Lower leg skin (tissue), 3 donors: ENCODE measurements around the gene H6PD.
"Not testable (repeated sequence)": the region's sequence is repeated elsewhere in the genome, so short reads cannot be mapped to it uniquely, and the experiment has no call there.

ENCODE experiments used
- CTCF ChIP-seq, 3 donors: fragments of 450-650 bp; IDR thresholded peaks; one replicate each; pipeline ENCODE4 v1.5.1; 2016; ENCODE audit warnings: antibody characterized with exemption in 3 of 3, mild to moderate bottlenecking in 3 of 3, moderate library complexity in 2 of 3
- POLR2A ChIP-seq, 2 donors: fragments of 450-650 bp; IDR thresholded peaks; one replicate each; pipeline ENCODE4 v1.6.1; 2016 to 2017; ENCODE audit warnings: antibody characterized with exemption in 2 of 2, mild to moderate bottlenecking in 1 of 2, moderate library complexity in 1 of 2

- not testable (repeated sequence) for TF ChIP-seq POLR2A, CTCF (IDR thresholded peaks at IDR 0.05)
Observed at GRCh38 chr1:9299571-9300541, 65.3 kb downstream of the H6PD start.
